Uterus (tissue), 4 donors: Measurements from ENCODE around the gene CSNK2A1. TPM values are rescaled to one million over a fixed set of nuclear protein-coding genes. Genes with fewer than 3 reads are reported as not detected.

ENCODE experiments used
- DNase-seq, 2 donors: peaks; one replicate each; pipeline ENCODE4 v3.0.0-alpha.2; 2019 to 2020
- H3K27ac ChIP-seq, 2 donors: fragments of 200-600 bp; sonication (generic); 1 replicate in 1 of 2; 2 replicates in 1 of 2; pipeline ENCODE4 v1.5.1; 2016 to 2018
- H3K27me3 ChIP-seq, 2 donors: fragments of 200-600 bp; sonication (generic); one replicate each; pipeline ENCODE4 v1.5.1; 2018 to 2019; ENCODE audit warnings: control low read depth in 1 of 2
- H3K36me3 ChIP-seq, 2 donors: fragments of 200-600 bp; sonication (generic); one replicate each; pipeline ENCODE4 v1.5.1; 2019; ENCODE audit warnings: control low read depth in 1 of 2
- H3K4me1 ChIP-seq, 2 donors: fragments of 200-600 bp; sonication (generic); one replicate each; pipeline ENCODE4 v1.5.1; 2018 to 2019; ENCODE audit warnings: control low read depth in 1 of 2
- H3K4me3 ChIP-seq, 2 donors: fragments of 200-600 bp; sonication (generic); 1 replicate in 1 of 2; 2 replicates in 1 of 2; pipeline ENCODE4 v1.5.1; 2018 to 2019; ENCODE audit warnings: mild to moderate bottlenecking in 1 of 2
- H3K9me3 ChIP-seq, 2 donors: fragments of 200-600 bp; sonication (generic); one replicate each; pipeline ENCODE4 v1.5.1; 2019; ENCODE audit warnings: control low read depth in 1 of 2
- POLR2A ChIP-seq, 2 donors: fragments of 450-650 bp; IDR thresholded peaks; one replicate each; pipeline ENCODE4 v1.6.1; 2016; ENCODE audit warnings: antibody characterized with exemption in 2 of 2, mild to moderate bottlenecking in 1 of 2, moderate library complexity in 1 of 2
- intact Hi-C: fragments of 100-400 bp; cut with DNase I; formaldehyde crosslinking; loops from one replicate; pipeline ENCODE4 v1.15.1; 2023; ENCODE audit warnings: low total_unique reads
- total RNA-seq, 4 donors: library from RNA; depleted of rRNA in 3 of 4; stranded (reverse); fragments of >200 nt in 3 of 4; gene quantifications; one replicate each; pipeline versions ENCODE4 v1.1.0 to v1.2.4, GENCODE V29; 2014 to 2023
- TF ChIP-seq, protein P1 (sequence below), 4 experiments: fragments of 200-600 bp in 2 of 4; fragments of 450-650 bp in 2 of 4; sonication (generic) in 2 of 4; IDR thresholded peaks; one replicate each; pipeline ENCODE4 v1.5.1; 2016 to 2019; ENCODE audit warnings: antibody characterized with exemption in 4 of 4, mild to moderate bottlenecking in 2 of 4, moderate library complexity in 1 of 4
- donor health status: DM: yes; HTN: yes; CAD: no.

Gene CSNK2A1
- total RNA-seq, 4 donors from 2014 or later: 48.2 to 207 (median 85.8) TPM

DNA sequence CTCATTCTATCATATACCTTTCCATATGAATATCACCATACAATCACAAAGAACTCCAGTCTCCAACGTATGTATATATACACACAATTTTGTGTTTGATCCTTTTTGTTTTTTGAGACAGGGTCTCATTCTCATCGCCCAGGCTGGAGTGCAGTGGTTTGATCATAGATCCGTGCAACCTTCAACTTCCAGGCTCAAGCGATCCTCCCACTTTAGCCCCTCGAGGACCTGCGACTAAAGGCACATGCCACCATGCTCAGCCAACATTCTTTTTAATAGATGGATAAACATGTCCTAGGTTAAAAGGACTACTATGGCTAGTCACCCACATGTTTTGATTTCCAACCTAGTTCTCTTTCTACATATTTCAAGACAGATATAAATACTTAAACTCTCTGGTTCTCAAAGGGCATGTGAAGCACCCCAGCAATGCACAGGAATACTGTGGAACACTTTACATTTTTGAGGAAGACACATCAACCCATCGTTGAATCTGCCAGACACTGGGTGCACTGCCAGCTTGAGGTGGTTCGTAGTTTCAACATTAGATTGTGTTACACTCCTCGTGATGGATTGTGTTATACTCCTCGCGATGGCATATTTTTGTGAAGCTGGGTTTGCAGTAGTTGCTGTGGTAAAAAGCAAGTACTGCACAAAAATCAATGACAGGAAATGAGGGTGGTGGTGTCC lies 40.4 kb downstream of the CSNK2A1 start:
- H3K9me3 ChIP-seq: no peaks in the 10 kb centered on the region

DNA sequence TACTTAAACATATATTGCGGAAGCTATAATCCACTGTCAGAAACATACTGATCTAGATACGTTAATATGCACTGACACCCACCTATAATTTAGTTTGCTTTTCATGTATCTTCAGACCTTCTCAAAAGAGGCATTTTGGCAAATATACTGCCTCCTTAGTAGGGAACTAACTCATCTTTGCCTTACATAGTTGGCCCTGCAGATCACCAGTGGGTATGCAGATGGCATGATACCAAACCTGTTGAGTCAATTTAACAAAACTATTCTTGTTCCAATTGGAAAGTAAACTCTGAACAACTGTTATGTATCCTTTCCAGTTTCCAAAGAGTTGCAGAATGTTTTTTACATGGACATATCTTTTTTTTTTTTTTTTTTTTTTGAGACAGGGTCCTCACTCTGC lies 45.6 kb downstream of the CSNK2A1 start:
- TF ChIP-seq, protein P1, sequence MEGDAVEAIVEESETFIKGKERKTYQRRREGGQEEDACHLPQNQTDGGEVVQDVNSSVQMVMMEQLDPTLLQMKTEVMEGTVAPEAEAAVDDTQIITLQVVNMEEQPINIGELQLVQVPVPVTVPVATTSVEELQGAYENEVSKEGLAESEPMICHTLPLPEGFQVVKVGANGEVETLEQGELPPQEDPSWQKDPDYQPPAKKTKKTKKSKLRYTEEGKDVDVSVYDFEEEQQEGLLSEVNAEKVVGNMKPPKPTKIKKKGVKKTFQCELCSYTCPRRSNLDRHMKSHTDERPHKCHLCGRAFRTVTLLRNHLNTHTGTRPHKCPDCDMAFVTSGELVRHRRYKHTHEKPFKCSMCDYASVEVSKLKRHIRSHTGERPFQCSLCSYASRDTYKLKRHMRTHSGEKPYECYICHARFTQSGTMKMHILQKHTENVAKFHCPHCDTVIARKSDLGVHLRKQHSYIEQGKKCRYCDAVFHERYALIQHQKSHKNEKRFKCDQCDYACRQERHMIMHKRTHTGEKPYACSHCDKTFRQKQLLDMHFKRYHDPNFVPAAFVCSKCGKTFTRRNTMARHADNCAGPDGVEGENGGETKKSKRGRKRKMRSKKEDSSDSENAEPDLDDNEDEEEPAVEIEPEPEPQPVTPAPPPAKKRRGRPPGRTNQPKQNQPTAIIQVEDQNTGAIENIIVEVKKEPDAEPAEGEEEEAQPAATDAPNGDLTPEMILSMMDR (IDR thresholded peaks at IDR 0.05): no peak
- no peak for TF ChIP-seq POLR2A (IDR thresholded peaks at IDR 0.05)
- no peaks in the 10 kb centered on the region for H3K4me1 ChIP-seq
- no peak for DNase-seq
- intact Hi-C loops: no loop called here
- H3K9me3 ChIP-seq: no peaks in the 10 kb centered on the region
- no peak overlapping the region for H3K27ac ChIP-seq
- H3K27me3 ChIP-seq: no peaks in the 10 kb centered on the region
- H3K36me3 ChIP-seq: no peaks in the 10 kb centered on the region
- H3K4me3 ChIP-seq: no peak overlapping the region

More for the DNA sequence above, 40.4 kb downstream of the CSNK2A1 start:
- Histone ChIP-seq H3K27ac (no peak overlapping the region), H3K36me3 (no peaks in the 10 kb centered on the region), H3K4me1 (no peaks in the 10 kb centered on the region), H3K27me3 (no peaks in the 10 kb centered on the region), H3K4me3 (no peak overlapping the region)
- intact Hi-C loops: no loop called here
- no peak for DNase-seq
- no peak for TF ChIP-seq POLR2A (IDR thresholded peaks at IDR 0.05)
- TF ChIP-seq, protein P1 (IDR thresholded peaks at IDR 0.05): no peak

DNA sequence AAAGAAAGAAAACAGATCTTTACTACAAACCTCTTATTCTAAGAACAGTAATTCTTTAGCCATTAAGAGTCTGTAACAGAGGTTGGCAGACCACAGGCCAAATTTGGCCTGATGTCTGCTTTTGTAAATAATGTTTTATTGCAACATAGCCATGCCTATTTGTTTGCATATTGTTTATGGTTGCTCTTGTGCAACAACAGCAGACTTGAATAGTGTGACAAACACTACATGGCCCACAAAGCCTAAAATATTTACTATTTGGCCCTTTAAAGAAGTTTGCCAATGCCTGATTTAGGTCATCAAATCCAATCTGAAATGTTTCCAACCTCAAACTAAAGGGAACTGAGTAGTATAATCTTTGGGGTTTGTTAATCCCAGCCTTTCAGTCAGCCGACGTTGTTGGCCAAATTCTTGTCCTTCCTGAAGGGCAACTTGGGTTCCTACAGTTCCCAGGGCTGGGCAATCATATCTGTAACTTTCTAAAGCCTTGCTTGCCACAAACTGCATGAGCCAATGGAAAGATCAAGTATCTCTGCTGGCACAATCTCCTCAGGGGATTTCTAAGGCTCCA lies 47.4 kb downstream of the CSNK2A1 start:
- intact Hi-C loops: no loop called here
- H3K27me3 ChIP-seq: no peaks in the 10 kb centered on the region
- no peaks in the 10 kb centered on the region for H3K36me3 ChIP-seq
- no peak overlapping the region for H3K4me3 ChIP-seq
- no peak for DNase-seq
- H3K9me3 ChIP-seq: no peaks in the 10 kb centered on the region
- no peaks in the 10 kb centered on the region for H3K4me1 ChIP-seq
- TF ChIP-seq POLR2A (IDR thresholded peaks at IDR 0.05): no peak
- TF ChIP-seq, protein P1 (IDR thresholded peaks at IDR 0.05): no peak
- no peak overlapping the region for H3K27ac ChIP-seq

- H3K27me3 ChIP-seq: no peaks in the 10 kb centered on the region
- DNase-seq: no peak
- no peaks in the 10 kb centered on the region for H3K36me3 ChIP-seq
- no peak overlapping the region for H3K27ac ChIP-seq
- no peak overlapping the region for H3K4me3 ChIP-seq
- H3K4me1 ChIP-seq: no peaks in the 10 kb centered on the region
- H3K9me3 ChIP-seq: no peaks in the 10 kb centered on the region
- no peak for TF ChIP-seq POLR2A (IDR thresholded peaks at IDR 0.05)
- TF ChIP-seq, protein P1 (IDR thresholded peaks at IDR 0.05): no peak
- intact Hi-C loops: no loop called here
Measured at GRCh38 chr20:492159-492558, 51.4 kb downstream of the CSNK2A1 start.

DNA sequence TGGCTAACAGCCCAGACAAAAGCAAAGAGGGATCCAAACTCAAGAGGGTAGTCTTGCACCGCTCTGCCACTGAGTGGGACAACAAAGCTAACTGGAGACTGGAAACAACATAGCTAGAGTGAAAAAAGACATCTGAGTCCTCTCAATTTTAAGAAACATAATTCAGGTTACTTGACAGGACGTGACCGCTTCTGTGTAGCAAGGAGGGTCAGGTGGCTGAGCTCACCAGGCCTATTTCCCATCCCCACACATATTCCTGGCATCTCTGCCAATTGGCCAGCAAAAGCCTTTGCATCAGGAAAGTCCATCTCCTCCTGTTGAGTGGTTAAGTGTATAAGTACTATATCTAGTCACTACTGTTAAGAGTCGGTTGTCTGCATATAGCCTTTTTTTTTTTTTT lies 55.9 kb downstream of the CSNK2A1 start:
- Histone ChIP-seq H3K4me1 (no peaks in the 10 kb centered on the region), H3K27me3 (no peaks in the 10 kb centered on the region), H3K4me3 (no peak overlapping the region), H3K27ac (no peak overlapping the region), H3K9me3 (no peaks in the 10 kb centered on the region), H3K36me3 (no peaks in the 10 kb centered on the region)
- no peak for DNase-seq
- intact Hi-C loops: no loop called here
- TF ChIP-seq POLR2A (IDR thresholded peaks at IDR 0.05): no peak
- TF ChIP-seq, protein P1 (IDR thresholded peaks at IDR 0.05): no peak
